DMS114 treated with DMSO at 0.1 percent for 48 hours (cell line): ENCODE data around the gene TCF7L2.
"Not testable (repeated sequence)": the region's sequence is repeated elsewhere in the genome, so short reads cannot be mapped to it uniquely, and the experiment has no call there.

Experiments
- DNase-seq: peaks from one replicate; lab custom pipeline; 2025; ENCODE audit not compliant: unreplicated experiment; lab: John Stamatoyannopoulos, UW

Gene TCF7L2

DNA sequence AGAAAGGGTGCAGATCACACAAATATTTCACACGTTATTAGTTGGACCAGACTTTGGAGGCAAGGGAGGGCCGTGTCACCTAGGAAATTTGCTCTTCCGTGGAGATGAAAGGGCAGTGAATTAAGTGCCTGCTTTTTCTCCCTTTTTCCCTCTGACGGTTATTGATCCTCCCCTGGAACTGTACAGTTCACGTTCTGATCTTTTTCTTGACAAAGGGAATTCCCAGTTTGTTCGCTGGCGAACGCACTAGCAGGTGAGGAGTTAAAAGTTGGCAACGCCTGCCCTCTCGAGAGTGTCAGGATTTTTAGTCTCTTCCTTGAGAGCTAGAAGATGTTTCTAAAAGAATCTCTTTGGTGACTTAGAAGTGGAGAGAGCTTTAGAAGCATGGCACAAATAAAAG lies 111.5 kb downstream of the TCF7L2 start:
- DNase-seq = no peak

DNA sequence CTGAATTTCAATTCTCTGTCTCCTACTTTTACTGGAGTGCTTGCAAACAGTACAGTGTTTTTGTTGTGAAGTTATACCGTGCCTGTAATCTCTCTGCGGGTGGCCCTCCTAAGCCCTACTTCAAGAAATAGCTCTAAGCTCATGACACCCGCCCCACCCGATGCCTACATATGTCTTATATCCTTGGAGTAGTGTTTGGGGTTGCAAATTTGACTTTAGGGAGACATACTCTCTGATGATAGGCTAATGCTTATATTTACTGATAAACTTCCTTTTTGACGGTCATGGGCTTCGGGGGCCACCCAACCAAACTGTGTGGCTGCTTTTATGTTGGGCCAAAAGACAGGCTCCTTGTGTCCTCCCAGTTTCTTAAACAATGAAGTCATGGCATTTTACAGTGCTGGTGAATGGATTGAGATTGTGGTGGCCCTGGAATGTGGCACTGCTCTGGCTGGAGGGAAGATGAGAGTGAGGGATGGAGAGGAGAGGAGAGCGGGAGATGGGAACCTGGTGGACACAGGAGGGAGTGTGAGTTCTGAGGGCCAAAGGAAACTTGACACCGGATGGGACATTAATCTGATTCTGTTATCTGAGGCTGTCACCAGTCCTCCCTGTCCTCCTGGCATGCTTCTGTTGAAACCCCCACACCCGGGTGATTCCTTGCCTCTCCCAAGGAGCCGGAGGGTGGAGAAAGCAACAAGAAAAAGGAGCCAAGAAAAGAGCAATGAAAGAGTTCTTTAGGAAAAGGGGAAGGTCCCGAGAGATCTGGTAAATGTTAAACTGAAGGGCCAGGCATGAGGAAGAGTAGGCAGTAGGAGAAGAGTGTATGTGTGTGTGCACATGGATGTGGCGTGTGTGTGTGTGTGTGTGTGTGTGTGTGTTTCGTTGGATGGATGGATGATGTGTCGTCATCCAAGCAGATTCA lies 113.3 kb downstream of the TCF7L2 start:
- DNase-seq = no peak

DNA sequence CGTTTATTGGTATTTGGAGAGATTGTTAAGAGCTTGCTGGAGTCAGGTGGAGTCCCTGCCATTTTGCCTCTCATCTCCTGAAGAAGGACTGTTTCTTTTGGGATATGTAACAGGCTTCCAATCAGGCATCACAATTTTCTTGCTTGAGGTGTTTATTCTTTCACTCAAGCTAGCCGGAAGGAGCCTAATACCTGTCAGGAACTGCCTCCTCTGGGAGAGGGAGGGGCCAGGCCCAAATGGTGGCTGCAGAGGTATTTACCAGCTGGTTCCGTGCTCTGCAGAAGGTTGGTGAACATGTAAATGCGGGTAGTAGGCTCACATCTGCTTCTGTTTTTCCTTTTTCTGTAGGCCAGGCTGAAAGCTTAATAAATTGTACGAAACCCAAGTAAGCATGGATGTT lies 114.0 kb downstream of the TCF7L2 start:
- no peak for DNase-seq

DNA sequence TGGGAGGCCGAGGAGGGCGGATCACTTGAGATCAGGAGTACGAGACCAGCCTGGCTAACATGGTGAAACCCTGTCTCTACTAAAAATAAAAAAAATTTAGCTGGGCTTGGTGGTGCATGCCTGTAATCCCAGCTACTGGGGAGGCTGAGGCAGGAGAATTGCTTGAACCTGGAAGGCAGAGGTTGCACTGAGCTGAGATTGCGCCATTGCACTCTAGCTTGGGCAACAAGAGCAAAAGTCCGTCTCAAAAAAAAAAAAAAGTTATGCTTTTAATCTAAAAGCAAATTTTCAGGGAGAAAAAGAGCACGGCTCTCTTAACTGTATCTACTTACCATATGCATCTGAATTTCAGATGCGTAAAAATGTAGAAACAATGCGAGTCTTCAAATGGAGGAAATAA lies 116.1 kb downstream of the TCF7L2 start:
- DNase-seq = not testable (repeated sequence)

DNA sequence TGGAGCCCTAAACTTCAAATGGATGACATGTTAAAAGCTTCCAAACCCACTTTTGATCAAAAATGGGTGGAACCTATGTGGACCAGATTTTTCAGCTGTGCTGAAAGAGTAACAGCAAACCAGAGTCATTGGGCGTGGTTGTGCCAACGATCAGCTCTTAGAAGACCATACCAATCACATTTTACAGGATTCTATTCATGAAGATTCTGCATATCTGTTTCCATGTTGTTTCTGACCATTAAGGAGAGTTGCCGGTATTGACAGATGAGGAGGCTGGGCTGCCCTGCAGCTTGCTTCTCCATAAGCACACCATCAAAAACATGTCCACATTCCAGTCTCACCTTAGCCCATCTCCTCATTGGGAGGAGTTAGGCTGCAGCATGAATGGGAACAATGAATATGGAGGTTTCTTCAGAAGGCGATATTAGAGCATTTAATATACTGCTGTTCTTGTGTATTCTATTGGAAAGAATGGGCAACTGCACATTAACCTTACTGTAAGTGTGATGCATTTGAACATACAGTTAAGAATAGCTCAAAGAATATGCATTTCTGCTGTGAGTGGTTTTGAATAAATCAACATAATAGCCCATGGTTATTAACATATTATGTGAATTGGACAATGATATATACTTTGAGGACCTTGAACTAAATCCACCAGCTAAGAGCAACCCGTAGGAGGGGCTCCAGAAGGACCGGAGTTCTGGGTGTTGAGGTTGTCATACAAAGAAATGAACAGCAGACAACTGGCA lies 116.7 kb downstream of the TCF7L2 start:
- DNase-seq = no peak

DNA sequence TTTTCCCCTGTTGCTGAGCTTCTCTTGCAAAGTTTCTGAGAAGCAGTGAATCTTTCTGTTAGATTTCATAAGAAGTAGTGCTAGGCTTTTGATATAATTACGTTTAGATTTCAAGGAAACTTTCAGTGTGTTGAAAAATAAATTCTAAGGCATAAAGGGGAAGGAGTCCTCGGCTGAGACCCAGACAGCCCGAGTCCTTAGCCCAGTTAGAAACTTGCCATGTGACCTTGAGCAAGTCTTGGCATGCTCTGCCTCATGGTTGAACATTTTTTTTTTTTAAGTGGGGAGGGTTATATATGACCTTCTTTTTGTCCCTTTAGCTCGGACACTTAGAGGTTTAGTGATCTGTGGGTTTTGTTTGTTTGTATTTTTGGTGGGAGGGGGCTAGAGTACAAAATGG lies 117.5 kb downstream of the TCF7L2 start:
- no peak for DNase-seq

DNA sequence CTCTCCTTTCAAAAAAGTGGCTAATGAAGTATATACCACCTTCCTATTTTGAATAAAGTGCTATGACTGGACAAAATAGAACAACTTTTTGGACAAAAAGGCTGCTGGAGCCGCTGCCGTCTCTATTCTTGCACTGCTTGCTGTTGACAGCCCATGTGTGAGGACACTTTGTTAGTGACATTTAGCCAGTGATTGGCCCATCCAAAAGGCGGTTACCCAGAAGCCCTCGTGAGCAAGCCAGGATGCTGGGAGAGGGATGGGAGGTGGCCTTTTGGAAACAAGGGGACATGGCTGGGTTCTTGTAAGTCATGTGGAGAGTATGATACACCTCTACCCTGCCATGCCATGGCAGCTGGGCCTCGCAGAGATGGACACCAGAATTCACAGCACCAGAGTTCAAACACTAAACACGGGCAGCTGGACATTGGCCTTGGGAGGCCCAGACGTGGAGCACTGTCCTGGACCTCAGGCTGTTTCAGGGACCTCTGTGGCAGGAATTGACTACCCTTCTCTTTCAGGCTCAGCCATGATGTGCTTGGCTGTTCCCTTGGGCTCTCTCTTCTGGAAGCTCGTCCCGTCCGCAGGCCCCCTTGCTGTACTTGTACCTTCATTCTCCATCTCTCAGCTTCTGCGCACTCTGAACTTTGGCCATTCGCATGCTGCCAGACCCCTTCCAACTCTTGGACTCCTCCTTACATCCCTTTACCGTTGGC lies 118.3 kb downstream of the TCF7L2 start:
- no peak for DNase-seq

DNA sequence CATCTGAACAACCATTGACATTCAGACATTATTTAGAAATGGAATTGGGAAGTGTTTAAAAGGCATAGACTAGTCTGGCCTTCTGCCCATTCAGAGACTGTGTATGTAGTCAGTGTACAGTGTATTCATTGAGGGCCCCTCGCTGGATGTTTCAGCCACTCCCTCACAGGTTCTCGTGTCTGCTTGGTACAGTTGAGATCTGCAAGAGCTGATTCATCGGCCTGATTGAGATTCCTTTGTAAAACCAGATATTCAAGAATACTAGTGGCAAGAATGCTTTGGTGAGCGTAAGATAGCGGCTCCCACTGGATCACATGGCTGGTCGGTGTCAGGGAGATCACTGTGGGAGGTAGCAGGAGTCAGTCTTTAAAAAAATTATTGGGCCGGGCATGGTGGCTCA lies 119.5 kb downstream of the TCF7L2 start:
- DNase-seq = no peak

DNA sequence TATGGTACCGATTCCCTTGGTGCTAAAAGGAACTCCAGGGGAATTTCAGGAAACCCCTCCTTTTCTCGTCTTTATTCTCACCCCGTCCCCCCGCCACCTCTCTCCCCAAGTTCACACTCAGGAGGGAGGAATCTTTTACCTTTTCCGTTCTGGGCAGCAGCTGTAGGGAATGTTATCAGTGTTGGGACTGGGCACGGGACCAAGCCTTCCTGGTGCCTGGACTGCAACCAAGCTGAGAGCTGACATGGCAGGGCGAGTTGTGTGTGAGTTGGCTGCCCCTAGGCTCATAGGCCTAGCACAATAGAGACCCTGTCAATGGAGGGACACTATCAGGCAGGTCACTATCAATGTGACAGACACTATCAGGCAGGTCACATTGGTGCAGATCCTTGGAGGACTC lies 121.4 kb downstream of the TCF7L2 start:
- DNase-seq = no peak

DNA sequence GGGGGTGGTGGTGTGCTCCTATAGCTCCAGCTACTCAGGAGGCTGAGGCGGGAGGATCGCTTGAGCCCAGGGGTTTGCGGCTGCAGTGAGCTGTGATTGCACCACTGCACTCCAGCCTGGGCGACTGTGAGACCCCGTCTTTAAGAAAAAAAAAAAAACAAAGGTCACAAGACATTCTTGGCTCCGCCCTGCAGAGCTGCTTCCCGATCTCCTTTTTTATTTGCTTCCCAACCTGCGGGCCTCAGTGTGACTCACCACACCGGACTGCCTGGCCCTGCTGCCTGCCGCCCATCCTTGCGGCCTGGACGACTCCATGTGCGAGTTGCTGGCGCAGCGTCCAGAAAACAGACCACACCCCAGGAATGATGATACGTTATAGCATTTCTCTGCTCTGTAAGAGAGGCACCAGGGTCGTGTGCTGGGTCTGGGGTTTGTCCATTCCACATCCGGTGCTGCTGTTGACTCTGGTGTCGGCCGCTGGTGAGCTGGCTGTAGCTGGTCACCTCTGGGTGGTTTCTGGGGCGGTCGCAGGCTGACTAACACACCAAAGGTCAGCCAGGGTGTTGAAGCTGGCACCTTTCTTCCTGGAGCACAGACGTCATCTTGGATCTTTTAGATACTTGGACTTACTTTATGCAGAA lies 123.6 kb downstream of the TCF7L2 start:
- DNase-seq = no peak

DNA sequence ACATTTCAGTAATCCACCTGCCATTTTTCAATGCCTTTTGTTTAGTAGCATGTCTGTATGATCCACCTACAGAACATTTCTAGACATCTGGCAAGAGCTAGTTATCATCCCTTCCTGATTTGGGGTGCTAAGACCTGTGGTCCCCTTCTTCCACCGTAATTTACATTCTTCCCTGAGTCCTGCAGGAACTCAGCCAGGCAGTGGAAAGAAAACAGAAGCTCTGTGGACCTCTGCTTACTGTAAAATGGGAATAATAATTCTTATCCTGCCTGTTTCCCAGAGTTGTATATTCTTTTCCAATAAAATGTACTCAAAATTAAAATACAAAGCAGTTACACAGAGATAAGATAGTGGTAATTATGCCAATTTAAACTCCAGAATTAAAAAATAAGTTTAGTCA lies 126.9 kb downstream of the TCF7L2 start:
- DNase-seq = no peak

DNA sequence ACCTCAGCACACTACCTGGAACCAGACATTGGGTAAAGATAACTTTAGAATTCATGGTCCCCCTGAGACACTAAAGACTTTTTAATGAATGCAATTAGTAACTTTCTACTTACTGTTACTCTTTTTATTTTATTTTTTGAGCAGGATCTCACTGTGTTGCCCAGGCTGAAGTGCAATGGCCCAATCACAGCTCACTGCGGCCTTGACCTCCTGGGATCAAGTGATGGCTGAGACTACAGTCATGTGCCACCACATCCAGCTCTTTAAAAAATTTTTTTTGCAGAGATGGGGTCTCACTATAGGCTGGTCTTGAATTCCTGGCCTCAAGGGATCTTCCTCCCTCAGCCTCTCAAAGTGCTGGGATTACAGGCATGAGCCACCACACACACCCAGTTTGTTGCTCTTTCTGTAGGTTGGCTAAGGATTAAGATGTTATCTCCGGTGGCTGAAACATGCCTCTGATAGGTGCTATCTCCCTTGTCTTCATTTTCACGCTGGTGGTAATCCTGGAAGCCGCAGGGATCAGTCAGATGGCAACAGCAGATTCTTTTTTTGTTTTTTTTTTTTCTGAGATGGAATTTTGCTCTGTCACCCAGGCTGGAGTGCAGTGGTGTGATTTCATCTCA lies 128.3 kb downstream of the TCF7L2 start:
- no peak for DNase-seq

DNA sequence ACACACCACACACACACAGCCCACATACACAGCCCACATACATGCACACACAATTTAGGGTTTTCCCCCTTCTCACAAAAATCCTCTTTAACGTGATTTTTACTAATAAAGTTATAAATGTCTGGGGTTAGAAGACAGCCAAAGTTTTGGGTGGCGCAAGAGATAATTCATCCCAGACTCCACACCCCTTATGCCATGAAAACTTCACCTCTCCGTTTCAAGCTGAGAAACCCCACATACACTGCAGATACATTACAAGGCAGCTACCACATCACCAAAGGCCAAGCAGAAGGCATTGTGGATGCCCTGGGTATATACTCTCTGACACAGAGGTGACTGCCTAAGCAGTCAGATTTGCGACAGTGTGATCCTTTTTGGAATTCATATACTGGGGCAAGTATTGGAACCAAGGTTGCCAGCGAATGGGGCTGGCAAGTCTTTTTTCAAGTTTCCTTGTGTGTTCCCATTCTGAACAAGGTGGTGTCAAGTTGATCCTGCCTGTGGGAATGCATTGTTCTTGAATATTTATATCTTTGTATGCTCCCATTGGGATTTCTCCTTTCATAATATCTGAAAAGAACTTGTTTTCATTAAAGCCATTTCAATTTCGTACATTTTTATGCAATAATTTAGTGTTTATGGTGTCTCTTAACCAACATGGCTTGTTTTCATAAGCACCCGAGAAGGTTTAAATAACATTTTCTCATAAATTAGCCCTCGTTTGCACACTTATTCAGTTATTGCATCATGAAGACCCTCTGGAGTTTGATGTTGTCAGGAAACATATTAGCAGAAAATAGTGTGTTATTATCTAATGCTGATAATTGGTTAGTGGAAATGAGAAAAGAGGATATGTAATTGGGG lies 130.2 kb downstream of the TCF7L2 start:
- DNase-seq = no peak

DNA sequence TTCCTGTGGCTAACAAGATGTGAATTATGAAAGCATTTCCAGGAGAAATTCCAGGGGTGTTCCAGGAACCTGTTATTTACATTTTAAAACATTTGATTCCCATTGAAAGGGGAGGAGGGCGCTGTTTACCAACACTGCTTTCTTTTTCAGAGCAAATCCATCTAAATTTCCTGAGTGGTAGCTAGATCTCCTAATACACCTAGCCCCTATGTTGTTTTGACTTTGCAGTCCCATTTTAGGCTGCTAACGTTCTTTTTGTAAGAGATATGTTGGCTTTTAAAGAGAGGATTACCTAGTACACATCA lies 130.8 kb downstream of the TCF7L2 start:
- no peak for DNase-seq

DNA sequence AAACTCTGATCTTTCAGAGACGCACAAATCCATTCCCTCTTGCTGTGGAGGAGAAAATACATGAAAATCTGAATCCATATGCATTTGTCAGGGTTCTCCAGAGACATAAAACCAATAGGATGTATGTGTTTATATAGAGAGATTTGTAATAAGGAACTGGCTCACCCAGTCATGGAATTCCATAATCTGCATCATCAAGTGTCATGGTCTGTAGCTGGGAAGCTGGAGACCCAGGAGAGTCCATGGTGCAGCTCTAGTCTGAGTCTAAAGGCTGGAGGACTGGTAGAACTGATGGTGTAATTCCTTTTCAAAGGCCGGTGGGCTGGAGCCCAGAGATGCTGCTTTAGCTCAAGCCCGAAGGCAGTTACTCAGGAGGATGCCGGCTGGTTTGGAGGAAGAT lies 134.0 kb downstream of the TCF7L2 start:
- DNase-seq = no peak

DNA sequence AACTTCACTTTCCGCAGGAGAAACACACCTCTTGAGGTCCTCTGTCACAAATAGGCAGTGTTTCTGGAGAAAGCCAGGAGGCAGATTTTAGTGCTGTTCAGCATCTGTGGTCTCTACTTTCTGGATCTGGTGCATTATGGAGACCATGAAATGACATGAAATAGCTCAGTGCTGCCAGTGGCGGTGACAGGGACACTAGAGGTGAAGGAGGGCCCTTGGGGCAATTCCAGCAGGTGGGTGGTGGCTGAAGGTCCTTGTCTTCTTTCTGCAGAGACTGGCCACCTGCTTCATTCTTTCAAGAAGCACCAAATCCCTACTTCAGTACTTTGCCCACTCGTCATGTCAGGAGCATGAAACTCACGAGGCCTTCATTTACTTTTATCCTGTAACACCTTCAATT lies 135.7 kb downstream of the TCF7L2 start:
- DNase-seq = no peak

DNA sequence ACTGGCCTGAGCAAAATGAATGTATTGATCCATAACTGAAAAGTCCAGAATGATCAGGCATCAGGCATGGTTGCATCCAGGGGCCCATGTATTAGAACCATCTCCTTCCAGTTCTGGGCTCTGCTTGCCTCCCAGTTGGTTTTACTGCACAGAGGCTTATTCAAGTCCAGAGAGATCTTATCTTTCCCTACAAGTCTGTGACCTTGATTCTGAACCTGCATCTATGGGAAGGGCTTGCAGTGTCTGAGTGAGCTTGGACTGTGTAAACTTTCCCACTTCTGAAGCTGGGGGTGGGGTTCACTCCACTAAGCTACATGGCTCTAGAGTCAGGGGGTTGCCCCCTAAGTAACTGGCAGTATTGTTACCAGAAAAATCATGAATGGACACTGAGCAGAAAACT lies 136.2 kb downstream of the TCF7L2 start:
- DNase-seq = no peak

DNA sequence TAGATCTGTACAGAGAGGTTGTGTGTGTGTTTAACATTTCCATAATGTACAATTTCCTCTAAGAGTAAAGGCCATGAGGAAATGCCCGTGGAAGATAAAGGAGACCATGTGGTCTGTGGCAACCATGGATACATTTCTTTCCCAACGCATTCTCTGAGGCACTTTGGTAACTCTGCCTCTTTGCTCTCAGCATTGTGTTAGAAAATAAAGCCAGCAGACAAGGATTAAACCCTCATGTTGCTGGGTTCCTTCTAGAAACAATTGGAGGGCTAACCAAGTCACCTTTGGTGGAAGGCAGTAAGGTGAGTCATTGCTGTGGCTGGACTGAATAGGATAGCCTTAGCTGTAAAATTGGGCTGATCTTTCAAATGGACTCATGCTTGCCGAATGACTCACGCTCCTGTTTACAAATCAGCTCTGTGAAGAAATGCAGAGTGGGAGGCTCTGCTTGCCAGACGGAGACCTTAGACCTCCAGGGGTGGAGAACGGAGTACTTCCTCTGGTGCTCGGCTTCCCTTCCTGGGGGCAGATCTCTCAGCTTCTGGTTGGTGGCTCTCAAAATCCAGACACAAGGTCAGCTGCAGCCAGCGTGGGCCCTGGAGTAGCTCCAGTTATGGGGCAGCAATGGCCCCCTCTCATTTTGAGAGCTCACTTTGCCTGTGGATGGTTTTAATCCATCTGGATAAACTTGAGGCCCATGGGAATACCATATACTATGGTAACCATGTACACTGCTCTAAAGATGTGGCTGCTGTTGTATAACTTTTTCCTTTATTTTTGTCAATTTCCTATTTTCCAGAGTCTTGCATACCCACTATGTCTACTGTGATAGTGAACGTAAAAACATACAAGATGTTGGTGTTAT lies 137.3 kb downstream of the TCF7L2 start:
- no peak for DNase-seq

DNA sequence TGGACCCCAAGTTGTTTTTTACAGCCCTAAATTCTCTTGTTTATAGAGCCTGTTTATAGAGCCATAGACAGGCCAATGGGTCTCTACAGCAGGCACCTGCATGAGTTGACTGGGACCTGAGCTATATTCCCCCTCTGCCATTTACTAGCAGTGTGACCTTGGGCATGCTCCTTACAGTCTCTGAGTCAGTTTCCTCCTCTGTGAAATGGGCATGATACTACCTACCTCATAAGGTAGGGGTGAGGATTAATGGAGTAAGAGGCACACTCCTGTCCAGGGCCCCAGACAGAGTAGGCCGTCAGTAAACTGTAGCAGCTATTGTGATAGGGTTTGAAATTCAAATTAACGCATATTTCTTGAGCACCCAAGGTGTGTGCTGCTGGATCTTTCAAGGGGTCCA lies 138.1 kb downstream of the TCF7L2 start:
- no peak for DNase-seq
